Ramos (cell line): Measurements from ENCODE around the gene PDXDC1.
"Not testable (repeated sequence)": the region's sequence is repeated elsewhere in the genome, so short reads cannot be mapped to it uniquely, and the experiment has no call there.

Source experiments
- in situ Hi-C: fragments of 300-500 bp; cut with MboI; formaldehyde crosslinking; loops from one replicate; pipeline ENCODE4 v1.14.3; 2022; ENCODE audit warnings: low sequenced_read_pairs; ENCODE audit not compliant: unreplicated experiment

Gene PDXDC1

GRCh38 chr16:15145418-15146263, 170.8 kb downstream of the PDXDC1 start:
- in situ Hi-C loops: not testable (repeated sequence)

- in situ Hi-C loops: not testable (repeated sequence)
Observed at GRCh38 chr16:15146264-15146662, 171.4 kb downstream of the PDXDC1 start.

- in situ Hi-C loops: not testable (repeated sequence)
Observed at GRCh38 chr16:15148831-15149230, 174.0 kb downstream of the PDXDC1 start.

- in situ Hi-C loops: not testable (repeated sequence)
Observed at GRCh38 chr16:15149260-15149659, 174.4 kb downstream of the PDXDC1 start.

GRCh38 chr16:15154005-15154404, 179.2 kb downstream of the PDXDC1 start:
- in situ Hi-C loops: not testable (repeated sequence)

GRCh38 chr16:15154650-15155562, 180.1 kb downstream of the PDXDC1 start:
- in situ Hi-C loops: not testable (repeated sequence)

GRCh38 chr16:15157644-15158043, 182.8 kb downstream of the PDXDC1 start:
- in situ Hi-C loops: not testable (repeated sequence)

GRCh38 chr16:15159671-15160070, 184.8 kb downstream of the PDXDC1 start:
- in situ Hi-C loops: not testable (repeated sequence)

GRCh38 chr16:15160571-15160970, 185.7 kb downstream of the PDXDC1 start:
- in situ Hi-C loops: not testable (repeated sequence)

- in situ Hi-C loops: not testable (repeated sequence)
Observed at GRCh38 chr16:15163055-15163454, 188.2 kb downstream of the PDXDC1 start.

- in situ Hi-C loops: not testable (repeated sequence)
Observed at GRCh38 chr16:15166177-15166576, 191.4 kb downstream of the PDXDC1 start.

- in situ Hi-C loops: not testable (repeated sequence)
Observed at GRCh38 chr16:15168303-15168702, 193.5 kb downstream of the PDXDC1 start.

- in situ Hi-C loops: not testable (repeated sequence)
Observed at GRCh38 chr16:15168953-15169652, 194.3 kb downstream of the PDXDC1 start.

GRCh38 chr16:15179909-15180308, 205.1 kb downstream of the PDXDC1 start:
- in situ Hi-C loops: not testable (repeated sequence)

- in situ Hi-C loops: not testable (repeated sequence)
Observed at GRCh38 chr16:15180946-15181345, 206.1 kb downstream of the PDXDC1 start.

GRCh38 chr16:15184000-15184399, 209.2 kb downstream of the PDXDC1 start:
- in situ Hi-C loops: not testable (repeated sequence)
